ENCODE data around the gene DIPK1A. TPM values are rescaled to one million over a fixed set of nuclear protein-coding genes. Genes with fewer than 3 reads are reported as not detected.
A peak's percentile ranks its signal among the peaks of the same experiment; 100 is the strongest.
"Not testable (repeated sequence)": the region's sequence is repeated elsewhere in the genome, so short reads cannot be mapped to it uniquely, and the experiment has no call there.

Gene DIPK1A
- total RNA-seq, 1 experiment from 2014 or later = 1.5 TPM

DNA sequence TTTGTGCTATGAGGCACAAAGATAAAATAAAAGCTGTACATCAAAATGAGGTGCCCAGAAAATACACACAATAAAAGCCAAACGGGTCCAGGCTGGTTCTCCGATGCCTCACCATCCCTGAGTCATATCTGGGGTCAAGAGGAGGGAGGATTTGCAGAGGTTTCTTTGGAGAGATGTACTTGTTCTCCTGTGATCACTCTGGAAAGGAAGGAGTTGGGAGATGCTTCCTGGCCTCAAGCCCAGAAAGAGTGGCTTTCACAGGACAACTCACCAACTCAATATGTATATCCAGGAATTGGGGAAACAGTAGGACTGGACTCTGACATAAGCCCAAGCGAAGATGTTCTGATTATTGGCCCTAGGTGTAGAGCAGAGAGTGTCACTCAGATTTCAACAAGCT, 51.9 kb downstream of the DIPK1A start:
- H3K36me3 ChIP-seq = no peaks in the 10 kb centered on the region
- H3K9me3 ChIP-seq = peaks cover 7% of the 10 kb centered on the region; the same call in 1 of the 2 replicates
- no peaks in the 10 kb centered on the region for H3K27me3 ChIP-seq
- no peak overlapping the region for H3K4me3 ChIP-seq
- peak; percentile 83 for DNase-seq

DNA sequence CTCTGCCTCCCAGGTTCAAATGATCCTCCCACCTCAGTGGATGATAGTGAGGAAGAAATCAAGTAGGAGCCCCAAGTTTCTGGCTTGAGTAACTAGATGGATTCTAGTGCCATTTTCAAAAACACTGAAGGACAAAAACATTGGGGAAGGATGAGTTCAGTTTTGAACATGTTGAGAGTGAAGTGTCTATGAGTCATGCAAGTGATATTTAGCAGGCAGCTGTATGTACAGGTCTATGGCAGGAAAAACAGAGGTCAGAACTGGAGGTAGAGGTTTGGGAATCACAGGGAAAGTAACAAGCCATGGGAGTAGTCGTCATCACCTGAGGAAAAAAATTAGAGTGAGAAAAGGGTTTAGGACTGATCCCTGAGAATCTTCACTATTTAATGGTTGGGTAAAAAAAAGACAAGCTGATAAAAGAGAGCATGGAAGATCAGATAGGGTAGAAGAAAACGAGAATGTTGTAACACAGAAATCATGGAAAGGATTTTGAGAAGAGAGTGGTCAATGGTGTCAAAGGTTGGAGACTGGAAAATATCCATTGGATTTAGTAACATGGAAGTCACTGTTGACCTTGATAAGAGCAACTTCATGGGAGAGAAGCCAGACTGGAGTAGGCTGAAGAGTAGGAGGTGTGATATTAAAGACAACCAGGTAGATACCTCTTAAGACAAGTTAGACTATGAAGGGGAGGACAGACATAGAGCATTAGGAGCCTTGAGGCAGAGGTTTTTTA, 53.1 kb downstream of the DIPK1A start:
- DNase-seq = no peak
- no peaks in the 10 kb centered on the region for H3K27me3 ChIP-seq
- peaks cover 7% of the 10 kb centered on the region; the same call in 1 of the 2 replicates for H3K9me3 ChIP-seq
- no peaks in the 10 kb centered on the region for H3K36me3 ChIP-seq
- H3K4me3 ChIP-seq = no peak overlapping the region

DNA sequence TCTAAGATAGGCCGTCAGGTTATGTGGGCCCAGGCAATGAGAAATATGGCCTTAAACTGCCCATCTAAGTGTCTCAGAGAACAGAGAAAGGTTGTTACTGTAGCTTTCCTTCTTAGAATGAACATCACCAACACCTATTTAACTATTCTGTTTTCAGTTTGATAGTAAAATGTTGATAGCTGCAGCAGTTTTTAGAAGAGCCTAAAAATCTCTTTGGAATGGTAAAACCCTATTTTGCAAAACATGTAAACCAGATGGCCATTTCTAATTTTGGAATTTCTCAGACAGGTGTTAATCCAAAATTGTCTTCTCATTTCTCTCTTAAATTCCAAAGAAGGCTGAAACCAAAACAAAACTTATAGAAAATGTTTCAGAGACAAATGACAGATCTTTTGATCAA, 57.5 kb downstream of the DIPK1A start:
- no peak overlapping the region for H3K4me3 ChIP-seq
- peaks cover 13% of the 10 kb centered on the region for H3K9me3 ChIP-seq
- no peaks in the 10 kb centered on the region for H3K36me3 ChIP-seq
- DNase-seq = no peak
- no peaks in the 10 kb centered on the region for H3K27me3 ChIP-seq

DNA sequence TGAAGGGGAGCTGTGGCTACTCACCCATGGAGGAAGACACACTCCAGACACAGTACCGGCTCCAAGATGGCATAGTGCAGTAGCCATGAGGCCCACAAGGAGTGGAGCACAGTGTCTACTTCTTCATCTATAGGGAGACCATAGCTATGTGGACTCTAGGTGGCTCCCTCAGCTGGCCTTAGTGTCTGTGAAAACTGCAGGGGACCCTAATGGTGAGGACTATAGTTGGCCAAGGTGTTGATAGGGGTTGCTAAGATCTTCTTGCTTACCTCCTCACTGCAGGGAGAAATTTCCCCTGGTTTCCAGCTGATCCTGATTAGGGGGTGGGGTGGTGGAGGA, 58.9 kb downstream of the DIPK1A start:
- no peak for DNase-seq
- peaks cover 13% of the 10 kb centered on the region for H3K9me3 ChIP-seq
- no peaks in the 10 kb centered on the region for H3K36me3 ChIP-seq
- H3K27me3 ChIP-seq = no peaks in the 10 kb centered on the region
- H3K4me3 ChIP-seq = no peak overlapping the region

DNA sequence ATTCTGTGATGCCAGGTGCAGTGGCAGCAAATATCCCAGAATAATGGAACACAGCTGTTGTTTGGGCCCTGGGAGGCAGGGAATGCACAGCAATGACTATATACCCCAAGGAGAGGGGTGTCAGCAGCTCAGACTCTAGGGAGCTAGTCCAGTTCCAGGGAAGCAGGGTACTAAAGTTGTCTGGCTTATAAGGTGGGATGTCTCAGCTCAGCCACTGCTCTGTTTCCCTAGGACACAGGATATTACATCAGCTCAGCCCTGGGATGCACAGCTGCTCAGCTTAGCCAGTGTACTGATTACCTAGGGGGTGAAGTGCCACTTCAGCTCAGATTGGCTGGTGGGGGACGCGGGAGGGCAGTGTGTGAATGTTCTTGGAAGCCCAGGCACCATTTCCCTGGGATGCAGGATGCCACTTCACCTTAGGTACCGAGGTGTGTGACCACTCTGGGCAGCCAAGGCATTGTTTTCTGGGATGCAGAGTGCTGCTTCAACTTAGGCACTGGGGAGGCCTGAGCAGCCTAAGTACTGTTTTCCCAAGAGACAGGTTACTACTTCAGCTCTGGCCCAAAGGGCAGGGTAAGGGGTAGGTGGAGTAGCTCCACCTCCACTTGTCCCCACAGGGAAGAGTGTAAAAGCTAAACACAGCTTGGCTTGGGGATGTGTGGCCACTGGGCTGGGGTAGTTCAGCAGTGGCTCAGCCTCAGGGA, 59.4 kb downstream of the DIPK1A start:
- no peak overlapping the region for H3K4me3 ChIP-seq
- no peaks in the 10 kb centered on the region for H3K36me3 ChIP-seq
- no peaks in the 10 kb centered on the region for H3K27me3 ChIP-seq
- no peak for DNase-seq
- peaks cover 13% of the 10 kb centered on the region for H3K9me3 ChIP-seq

DNA sequence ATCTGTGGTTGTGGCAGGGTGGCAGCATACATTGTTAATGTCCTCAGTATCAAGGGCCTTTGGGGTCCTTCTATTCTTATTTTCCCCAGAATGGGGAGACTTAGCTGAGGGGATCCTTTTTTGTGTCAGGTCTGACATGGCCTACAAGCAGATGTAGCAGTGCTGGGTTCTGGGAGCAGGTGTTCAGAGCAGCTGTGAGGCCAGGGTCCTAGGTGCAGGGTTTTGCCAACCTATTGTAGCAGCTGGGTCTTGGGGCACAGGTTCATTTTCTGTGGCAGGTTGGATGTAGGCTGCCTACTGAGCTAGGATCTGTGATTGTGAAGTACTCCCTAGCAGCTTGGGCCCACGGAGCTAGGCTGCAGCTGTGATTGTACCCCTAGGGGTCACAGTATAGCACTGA, 60.1 kb downstream of the DIPK1A start:
- DNase-seq = no peak
- peaks cover 12% of the 10 kb centered on the region for H3K9me3 ChIP-seq

DNA sequence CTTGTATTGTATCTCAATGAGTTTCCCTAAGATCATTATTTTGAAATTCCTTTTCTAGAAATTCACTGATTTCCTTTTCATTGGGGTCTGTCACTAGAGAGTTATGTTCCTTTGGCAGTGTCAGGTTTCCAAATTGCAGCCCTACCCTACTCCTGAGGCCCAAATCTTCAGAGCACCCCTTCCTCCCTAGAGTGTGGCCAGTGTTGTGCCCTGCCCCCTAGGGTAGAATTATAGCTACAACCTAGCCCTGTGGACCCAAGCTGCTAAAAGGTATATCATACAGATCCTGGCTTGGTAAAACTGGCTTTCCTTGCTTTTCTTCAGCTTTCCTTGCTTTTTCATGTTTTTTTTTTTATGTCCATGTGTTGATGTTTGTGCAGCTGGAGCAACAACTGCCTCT, 60.7 kb downstream of the DIPK1A start:
- Histone ChIP-seq H3K27me3 (no peaks in the 10 kb centered on the region), H3K36me3 (no peaks in the 10 kb centered on the region), H3K9me3 (peaks cover 6% of the 10 kb centered on the region), H3K4me3 (no peak overlapping the region)
- DNase-seq = no peak

More for the DNA sequence above, 60.1 kb downstream of the DIPK1A start:
- H3K27me3 ChIP-seq = no peaks in the 10 kb centered on the region
- H3K36me3 ChIP-seq = no peaks in the 10 kb centered on the region
- H3K4me3 ChIP-seq = no peak overlapping the region

DNA sequence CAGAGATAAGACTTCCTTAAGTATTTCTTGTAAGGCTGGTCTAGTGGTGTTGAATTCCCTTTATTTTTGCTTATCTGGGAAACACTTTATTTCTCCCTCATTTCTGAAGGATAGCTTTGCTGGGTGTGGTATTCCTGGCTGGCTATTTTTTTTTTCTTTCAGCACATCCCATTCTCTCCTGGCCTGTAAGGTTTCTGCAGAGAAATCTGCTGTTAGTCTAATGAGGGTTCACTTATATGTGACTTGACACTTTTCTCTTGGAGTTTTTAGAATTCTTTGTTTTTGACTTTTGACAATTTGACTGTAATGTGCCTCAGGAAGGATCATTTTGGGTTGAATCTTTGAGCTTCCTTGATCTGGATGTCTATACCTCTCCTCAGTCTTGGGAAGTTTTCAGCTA, 61.5 kb downstream of the DIPK1A start:
- peaks cover 6% of the 10 kb centered on the region for H3K9me3 ChIP-seq
- no peak for DNase-seq
- no peak overlapping the region for H3K4me3 ChIP-seq
- H3K27me3 ChIP-seq = no peaks in the 10 kb centered on the region
- no peaks in the 10 kb centered on the region for H3K36me3 ChIP-seq

DNA sequence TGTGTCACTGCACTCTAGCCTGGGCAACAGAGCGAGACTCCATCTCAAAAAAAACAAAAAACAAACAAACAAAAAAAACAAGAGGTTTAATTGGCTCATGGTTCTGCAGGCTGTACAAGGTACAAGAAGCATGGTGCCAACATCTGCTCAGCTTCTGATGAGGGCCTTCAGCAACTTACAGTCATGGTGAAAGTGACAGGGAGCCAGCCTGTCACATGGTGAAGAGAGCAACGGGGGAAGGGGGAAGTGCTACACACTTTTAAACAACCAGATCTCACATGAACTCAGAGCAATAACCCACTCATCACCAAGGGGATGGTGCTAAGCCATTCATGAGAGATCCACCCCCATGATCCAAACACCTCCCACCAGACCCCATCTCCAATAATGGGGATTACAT, 63.2 kb downstream of the DIPK1A start:
- not testable (repeated sequence) for H3K4me3 ChIP-seq, H3K9me3 ChIP-seq

DNA sequence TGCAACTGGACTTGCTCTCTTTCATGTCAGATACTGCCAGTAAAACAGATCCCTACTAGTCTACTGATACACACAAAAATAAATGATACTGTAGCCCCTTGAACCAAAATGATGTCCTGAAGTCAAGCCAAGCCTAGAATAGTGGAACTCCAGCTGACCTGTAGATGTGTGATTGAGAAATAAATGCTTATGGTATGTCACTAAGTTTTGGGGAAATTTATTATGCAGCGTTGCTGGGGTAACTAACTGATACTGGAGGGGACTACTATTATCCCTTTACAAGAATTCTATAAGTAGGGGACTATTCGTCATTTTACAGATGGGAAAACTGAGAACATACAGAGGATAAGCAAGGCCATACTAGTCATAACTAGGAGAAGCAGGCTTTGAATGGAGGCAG, 73.8 kb downstream of the DIPK1A start:
- DNase-seq = no peak
- H3K9me3 ChIP-seq = no peaks in the 10 kb centered on the region; the same call in 1 of the 2 replicates
- no peaks in the 10 kb centered on the region for H3K36me3 ChIP-seq
- H3K27me3 ChIP-seq = no peaks in the 10 kb centered on the region
- H3K4me3 ChIP-seq = no peak overlapping the region

More for the DNA sequence above, 63.2 kb downstream of the DIPK1A start:
- not testable (repeated sequence) for H3K36me3 ChIP-seq, DNase-seq, H3K27me3 ChIP-seq

DNA sequence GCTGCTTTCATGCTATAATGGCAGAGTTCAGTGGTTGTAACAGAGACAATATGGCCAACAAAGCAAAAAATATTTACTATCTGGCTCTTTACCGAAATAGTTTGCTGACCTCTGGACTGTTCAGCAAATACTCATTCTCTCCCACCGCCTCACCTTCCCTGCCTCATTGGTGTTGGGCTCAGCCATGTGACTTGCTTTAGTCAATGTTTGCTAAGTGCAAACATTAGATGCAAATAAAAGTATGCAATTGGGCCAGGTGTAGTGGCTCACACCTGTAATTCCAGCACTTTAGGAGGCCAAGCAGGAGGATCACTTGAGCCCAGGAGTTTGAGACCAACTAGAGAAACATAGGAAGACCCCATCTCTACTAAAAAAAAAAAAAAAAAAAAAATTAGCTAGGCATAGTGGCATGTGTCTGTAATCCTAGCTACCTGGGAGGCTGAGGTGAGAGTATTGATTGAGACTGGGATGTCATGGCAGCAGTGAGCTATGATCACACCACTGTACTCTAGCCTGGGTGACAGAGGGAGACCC, 74.3 kb downstream of the DIPK1A start:
- no peak for DNase-seq
- Histone ChIP-seq H3K36me3 (no peaks in the 10 kb centered on the region), H3K4me3 (no peak overlapping the region), H3K9me3 (no peaks in the 10 kb centered on the region; the same call in 1 of the 2 replicates), H3K27me3 (no peaks in the 10 kb centered on the region)

DNA sequence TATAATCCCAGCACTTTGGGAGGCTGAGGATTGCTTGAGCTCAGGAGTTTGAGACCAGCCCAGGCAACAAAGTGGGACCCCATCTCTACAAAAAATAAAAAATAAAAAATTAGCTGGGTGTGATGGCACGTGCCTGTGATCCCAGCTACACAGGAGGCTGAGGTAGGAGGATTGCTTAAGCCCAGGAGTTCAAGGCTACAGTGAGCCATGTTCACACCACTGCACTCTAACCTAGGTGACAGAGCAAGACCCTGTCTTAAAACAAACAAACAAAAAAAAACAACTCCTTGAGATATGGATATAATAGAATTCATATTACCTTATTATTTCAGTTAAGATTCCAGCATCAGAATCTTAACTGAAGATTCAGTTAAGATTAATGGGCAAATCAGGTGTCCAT, 77.1 kb downstream of the DIPK1A start:
- H3K27me3 ChIP-seq = no peaks in the 10 kb centered on the region
- no peak for DNase-seq
- no peak overlapping the region for H3K4me3 ChIP-seq
- no peaks in the 10 kb centered on the region for H3K36me3 ChIP-seq
- no peaks in the 10 kb centered on the region; the same call in 1 of the 2 replicates for H3K9me3 ChIP-seq

DNA sequence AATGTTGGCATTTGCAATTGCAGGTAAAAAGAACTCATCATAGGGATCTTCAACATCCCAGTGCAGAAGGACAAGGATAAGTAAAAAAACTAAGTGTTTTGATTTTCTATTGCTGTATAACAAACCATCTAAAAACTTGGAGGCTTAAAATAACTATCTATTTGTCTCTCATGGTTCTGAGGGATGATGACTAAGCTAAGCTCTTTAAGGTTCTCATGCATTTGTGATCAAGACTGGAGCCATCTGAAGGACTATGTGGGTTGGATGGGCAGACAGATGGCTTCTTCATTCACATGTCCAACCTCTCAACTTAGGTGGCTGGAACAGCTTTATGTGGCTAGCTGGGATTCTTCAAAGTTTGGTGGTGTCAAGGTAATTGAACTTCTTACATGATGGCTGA, 78.0 kb downstream of the DIPK1A start:
- no peak for DNase-seq
- Histone ChIP-seq H3K4me3 (no peak overlapping the region), H3K36me3 (no peaks in the 10 kb centered on the region), H3K9me3 (no peaks in the 10 kb centered on the region), H3K27me3 (no peaks in the 10 kb centered on the region)

DNA sequence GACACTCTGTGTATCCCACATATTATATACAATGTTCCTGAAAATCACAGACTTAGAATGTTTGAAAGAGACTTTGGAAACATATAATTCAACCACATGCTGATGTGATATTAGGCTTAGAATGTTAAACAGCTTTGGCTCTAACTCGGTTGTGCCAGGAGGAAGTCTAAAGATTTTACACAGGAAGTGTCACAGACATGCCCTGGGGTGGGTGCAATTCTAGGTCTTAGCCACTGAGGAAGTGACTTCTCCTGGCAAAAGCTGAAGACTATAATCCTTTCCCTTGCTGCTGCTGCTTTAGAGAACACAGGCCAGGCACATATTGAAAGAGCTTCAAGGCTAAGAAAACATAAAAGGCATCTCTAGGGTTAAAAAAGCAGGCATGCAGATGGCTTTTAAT, 78.4 kb downstream of the DIPK1A start:
- Histone ChIP-seq H3K27me3 (no peaks in the 10 kb centered on the region), H3K36me3 (no peaks in the 10 kb centered on the region)
- peak; percentile 5 for DNase-seq

DNA sequence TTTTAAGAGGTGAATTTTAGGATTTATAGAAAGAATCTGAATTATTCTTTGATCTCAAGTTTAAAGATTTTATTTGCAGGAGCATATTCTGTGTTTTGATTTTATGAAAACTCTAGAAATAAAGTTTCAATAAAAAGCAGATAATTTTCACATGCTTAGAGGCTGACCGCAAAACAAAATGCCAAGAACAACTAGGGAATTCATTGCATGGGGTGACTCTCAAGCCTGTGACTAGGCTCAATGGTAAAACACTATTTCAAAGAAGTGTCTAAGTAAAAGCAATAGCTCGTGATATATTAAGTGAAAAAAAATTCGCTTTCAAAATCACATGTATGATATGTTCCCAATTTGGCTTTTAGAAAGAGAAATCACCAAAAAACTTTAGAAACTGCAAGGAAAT, 79.9 kb downstream of the DIPK1A start:
- DNase-seq = no peak

More for the DNA sequence above, 78.4 kb downstream of the DIPK1A start:
- Histone ChIP-seq H3K4me3 (no peak overlapping the region), H3K9me3 (no peaks in the 10 kb centered on the region)

DNA sequence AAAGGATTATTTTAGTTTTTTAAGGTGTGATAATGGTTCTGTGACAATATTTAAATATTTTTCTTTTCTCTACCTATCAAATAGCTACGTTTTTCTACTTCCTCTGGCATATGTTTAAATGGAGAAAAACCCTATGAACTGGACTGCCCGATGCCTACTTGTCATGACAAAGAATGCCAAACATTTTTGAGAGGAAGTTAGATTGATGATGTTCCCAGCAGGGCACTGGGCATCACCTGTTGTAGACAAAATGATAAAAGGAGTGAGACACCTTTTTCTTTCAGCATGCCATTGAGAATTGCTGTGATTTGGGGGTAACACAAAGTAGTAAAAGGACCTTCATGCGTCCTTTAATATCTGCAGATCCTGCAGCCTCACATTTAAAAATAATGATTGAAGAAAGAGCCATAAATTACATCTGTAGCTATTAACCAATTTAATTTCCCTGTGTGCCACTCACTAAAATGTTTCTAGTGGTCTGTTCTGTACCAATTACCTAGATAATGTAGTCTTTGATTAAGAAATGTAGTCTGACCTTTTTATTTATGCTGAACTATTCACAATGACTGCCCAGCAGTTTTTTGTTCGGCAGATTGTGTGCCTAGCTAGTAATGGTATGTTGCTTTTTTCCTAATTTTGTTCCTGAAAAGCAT, 81.8 kb downstream of the DIPK1A start:
- Histone ChIP-seq H3K9me3 (no peaks in the 10 kb centered on the region), H3K27me3 (no peaks in the 10 kb centered on the region), H3K4me3 (no peak overlapping the region), H3K36me3 (0 out of 2 replicates have a peak, but pooled peaks cover 1% of the 10 kb centered on the region)
- no peak for DNase-seq

More for the DNA sequence above, 79.9 kb downstream of the DIPK1A start:
- no peaks in the 10 kb centered on the region for H3K27me3 ChIP-seq
- H3K36me3 ChIP-seq = no peaks in the 10 kb centered on the region
- no peak overlapping the region for H3K4me3 ChIP-seq
- H3K9me3 ChIP-seq = no peaks in the 10 kb centered on the region

DNA sequence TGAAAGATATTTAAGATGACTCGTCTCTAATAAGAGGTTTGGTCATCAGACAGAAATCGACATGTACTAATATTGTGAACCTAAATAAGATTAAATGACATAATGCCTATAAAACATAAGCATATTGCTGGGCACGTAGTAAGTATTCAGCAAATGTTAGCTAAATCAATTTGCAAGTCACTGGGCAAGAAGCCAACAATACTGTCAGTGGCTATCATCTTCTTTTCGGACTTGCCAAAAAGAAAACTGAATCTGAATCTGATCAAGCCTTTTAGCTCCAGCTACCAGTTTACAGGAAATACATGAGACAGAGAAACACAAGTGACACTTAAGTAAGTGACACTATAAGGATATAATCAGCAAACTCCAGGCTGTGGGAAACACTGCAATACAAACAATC, 83.5 kb downstream of the DIPK1A start:
- H3K36me3 ChIP-seq = peaks cover 5% of the 10 kb centered on the region; the same call in 1 of the 2 replicates
- no peak overlapping the region for H3K4me3 ChIP-seq
- no peaks in the 10 kb centered on the region; the same call in 1 of the 2 replicates for H3K9me3 ChIP-seq
- DNase-seq = no peak
- H3K27me3 ChIP-seq = no peaks in the 10 kb centered on the region
